T-helper 17 cell (primary cell): ENCODE results near the gene SCML2. TPM values are rescaled to one million over a fixed set of nuclear protein-coding genes. Genes with fewer than 3 reads are reported as not detected.
"Not testable (repeated sequence)": the region's sequence is repeated elsewhere in the genome, so short reads cannot be mapped to it uniquely, and the experiment has no call there.

ENCODE experiments used
- ATAC-seq: fragments of 150-1000 bp; cut with Tn5 transposase; 2 replicates; pipeline ENCODE4 v1.10.0; 2021; ENCODE audit warnings: mild to moderate bottlenecking, moderate library complexity
- DNase-seq, 3 donors: peaks; one replicate each; pipeline versions ENCODE4 v3.0.0 to v3.0.0-alpha.2; 2020 to 2021
- H3K9me3 ChIP-seq: one replicate; pipeline ENCODE4 v1.7.0; 2013; ENCODE audit warnings: low read length, mild to moderate bottlenecking; ENCODE audit not compliant: control insufficient read depth, poor library complexity, severe bottlenecking
- H3K27ac Mint-ChIP-seq: one replicate; pipeline ENCODE4 v1.8.0; 2022; ENCODE audit warnings: mild to moderate bottlenecking, moderate library complexity, mixed read lengths
- H3K27me3 Mint-ChIP-seq: one replicate; pipeline ENCODE4 v1.8.0; 2022; ENCODE audit warnings: mixed read lengths
- H3K36me3 Mint-ChIP-seq: one replicate; pipeline ENCODE4 v1.8.0; 2022; ENCODE audit warnings: low read depth, mixed read lengths
- H3K4me1 Mint-ChIP-seq: one replicate; pipeline ENCODE4 v1.8.0; 2022; ENCODE audit warnings: mild to moderate bottlenecking, mixed read lengths
- H3K4me3 Mint-ChIP-seq: one replicate; pipeline ENCODE4 v1.8.0; 2022; ENCODE audit warnings: mild to moderate bottlenecking, moderate library complexity, mixed read lengths
- total RNA-seq, 4 donors: library from RNA in 2 of 4; stranded (reverse) in 2 of 4; gene quantifications; one replicate each; pipeline ENCODE4 v1.2.3 and lab custom pipeline; 2022 to 2026

SCML2 gene
- under 1 TPM; 0.22 to 0.78 TPM for total RNA-seq
- total RNA-seq (lab: John Stamatoyannopoulos, UW): 0.53 to 1.3 reads per million in 2 donors

- H3K36me3 Mint-ChIP-seq: no peaks in the 10 kb centered on the region
- peak; percentile 74 for ATAC-seq
These were observed at the start of gene SCML2 for GRCh38 chrX:18354369-18355223. TSS of gene SCML2 (minus strand) at chrX:18354688. CDS start at chrX:18334071, 20,617 bp downstream.

GRCh38 chrX:18401848-18402213 is 47.3 kb upstream of the SCML2 start:
- H3K4me1 Mint-ChIP-seq: no peaks in the 10 kb centered on the region
- H3K9me3 ChIP-seq: no peaks in the 10 kb centered on the region
- H3K27me3 Mint-ChIP-seq: no peaks in the 10 kb centered on the region
- ATAC-seq (no peak), DNase-seq (no peak)
- H3K27ac Mint-ChIP-seq: no peak overlapping the region
- no peak overlapping the region for H3K4me3 Mint-ChIP-seq
- no peaks in the 10 kb centered on the region for H3K36me3 Mint-ChIP-seq

More at GRCh38 chrX:18354369-18355223, at the start of gene SCML2:
- H3K4me3 Mint-ChIP-seq: peak within 1 kb of the TSS; percentile 81
- H3K27me3 Mint-ChIP-seq: peaks cover 4% of the 10 kb centered on the region
- H3K4me1 Mint-ChIP-seq: peaks cover 2% of the 10 kb centered on the region
- H3K9me3 ChIP-seq: no peaks in the 10 kb centered on the region
- DNase-seq: no peak
- H3K27ac Mint-ChIP-seq: no peak within 1 kb of the TSS

- Mint-ChIP-seq H3K27me3 (no peaks in the 10 kb centered on the region), H3K4me1 (peaks cover 4% of the 10 kb centered on the region), H3K4me3 (no peak overlapping the region), H3K27ac (no peak overlapping the region), H3K36me3 (no peaks in the 10 kb centered on the region)
- DNase-seq (no peak), ATAC-seq (no peak)
- no peaks in the 10 kb centered on the region for H3K9me3 ChIP-seq
These were observed 40.0 kb upstream of the SCML2 start for GRCh38 chrX:18394477-18394876.

GRCh38 chrX:18390941-18391538 is 36.6 kb upstream of the SCML2 start:
- H3K4me3 Mint-ChIP-seq: no peak overlapping the region
- peaks cover 4% of the 10 kb centered on the region for H3K4me1 Mint-ChIP-seq
- H3K27ac Mint-ChIP-seq: no peak overlapping the region
- no peaks in the 10 kb centered on the region for H3K9me3 ChIP-seq
- peak; percentile 36 to 44 (median 41) for DNase-seq
- no peaks in the 10 kb centered on the region for H3K36me3 Mint-ChIP-seq
- ATAC-seq: no peak
- no peaks in the 10 kb centered on the region for H3K27me3 Mint-ChIP-seq

- H3K27me3 Mint-ChIP-seq: no peaks in the 10 kb centered on the region
These were observed 35.5 kb upstream of the SCML2 start for GRCh38 chrX:18389966-18390365.

GRCh38 chrX:18377796-18378195 is 23.3 kb upstream of the SCML2 start:
- Mint-ChIP-seq H3K36me3 (no peaks in the 10 kb centered on the region), H3K4me3 (no peak overlapping the region), H3K4me1 (peaks cover 5% of the 10 kb centered on the region), H3K27ac (no peak overlapping the region), H3K27me3 (no peaks in the 10 kb centered on the region)
- no peaks in the 10 kb centered on the region for H3K9me3 ChIP-seq
- DNase-seq (peak in 1 of 3 donors; percentile 5), ATAC-seq (peak; percentile 57)

More at GRCh38 chrX:18389966-18390365, 35.5 kb upstream of the SCML2 start:
- Mint-ChIP-seq H3K27ac (no peak overlapping the region), H3K4me1 (peaks cover 4% of the 10 kb centered on the region), H3K4me3 (no peak overlapping the region), H3K36me3 (no peaks in the 10 kb centered on the region)
- H3K9me3 ChIP-seq: no peaks in the 10 kb centered on the region
- no peak for DNase-seq
- no peak for ATAC-seq

GRCh38 chrX:18375131-18375805 is 20.8 kb upstream of the SCML2 start:
- H3K36me3 Mint-ChIP-seq: not testable (repeated sequence)

GRCh38 chrX:18369096-18369495 is 14.6 kb upstream of the SCML2 start:
- H3K27ac Mint-ChIP-seq, DNase-seq, H3K4me1 Mint-ChIP-seq, ATAC-seq, H3K27me3 Mint-ChIP-seq, H3K9me3 ChIP-seq, H3K4me3 Mint-ChIP-seq, H3K36me3 Mint-ChIP-seq: not testable (repeated sequence)

More at GRCh38 chrX:18375131-18375805, 20.8 kb upstream of the SCML2 start:
- H3K9me3 ChIP-seq, DNase-seq, H3K4me3 Mint-ChIP-seq, H3K27ac Mint-ChIP-seq, H3K27me3 Mint-ChIP-seq, ATAC-seq, H3K4me1 Mint-ChIP-seq: not testable (repeated sequence)

GRCh38 chrX:18368402-18368801 is 13.9 kb upstream of the SCML2 start:
- H3K36me3 Mint-ChIP-seq: peaks cover 3% of the 10 kb centered on the region
- no peak for DNase-seq
- H3K9me3 ChIP-seq: no peaks in the 10 kb centered on the region
- peaks cover 5% of the 10 kb centered on the region for H3K4me1 Mint-ChIP-seq
- ATAC-seq: no peak
- no peak overlapping the region for H3K4me3 Mint-ChIP-seq
- no peak overlapping the region for H3K27ac Mint-ChIP-seq
- H3K27me3 Mint-ChIP-seq: no peaks in the 10 kb centered on the region

- no peak overlapping the region for H3K4me3 Mint-ChIP-seq
- H3K36me3 Mint-ChIP-seq: peaks cover 3% of the 10 kb centered on the region
These were observed 6.4 kb upstream of the SCML2 start for GRCh38 chrX:18360867-18361266.

GRCh38 chrX:18353931-18354368 is 538 bp downstream of the SCML2 start:
- peak overlapping the region; percentile 81 for H3K4me3 Mint-ChIP-seq

More at GRCh38 chrX:18360867-18361266, 6.4 kb upstream of the SCML2 start:
- H3K27ac Mint-ChIP-seq: no peak overlapping the region
- no peaks in the 10 kb centered on the region for H3K9me3 ChIP-seq
- DNase-seq (no peak), ATAC-seq (no peak)
- H3K4me1 Mint-ChIP-seq: peaks cover 2% of the 10 kb centered on the region
- H3K27me3 Mint-ChIP-seq: no peaks in the 10 kb centered on the region

GRCh38 chrX:18351784-18352183 is 2.7 kb downstream of the SCML2 start:
- no peak overlapping the region for H3K4me3 Mint-ChIP-seq
- DNase-seq (no peak), ATAC-seq (no peak)
- peaks cover 2% of the 10 kb centered on the region for H3K4me1 Mint-ChIP-seq
- H3K27me3 Mint-ChIP-seq: peaks cover 4% of the 10 kb centered on the region
- no peak overlapping the region for H3K27ac Mint-ChIP-seq
- H3K9me3 ChIP-seq: no peaks in the 10 kb centered on the region
- H3K36me3 Mint-ChIP-seq: no peaks in the 10 kb centered on the region

More at GRCh38 chrX:18353931-18354368, 538 bp downstream of the SCML2 start:
- ATAC-seq: peak; percentile 65
- Mint-ChIP-seq H3K4me1 (peaks cover 2% of the 10 kb centered on the region), H3K36me3 (no peaks in the 10 kb centered on the region), H3K27ac (no peak overlapping the region), H3K27me3 (peaks cover 4% of the 10 kb centered on the region)
- no peaks in the 10 kb centered on the region for H3K9me3 ChIP-seq
- DNase-seq: no peak

- ATAC-seq (no peak), DNase-seq (no peak)
- H3K9me3 ChIP-seq: no peaks in the 10 kb centered on the region
- H3K27ac Mint-ChIP-seq: no peak overlapping the region
- no peaks in the 10 kb centered on the region for H3K36me3 Mint-ChIP-seq
- H3K27me3 Mint-ChIP-seq: peaks cover 4% of the 10 kb centered on the region
- H3K4me1 Mint-ChIP-seq: peaks cover 2% of the 10 kb centered on the region
- H3K4me3 Mint-ChIP-seq: no peak overlapping the region
These were observed 6.4 kb downstream of the SCML2 start for GRCh38 chrX:18348047-18348446.
